HG03108 (cell line): ENCODE results near the gene INHBB.
"Not testable (repeated sequence)": the region's sequence is repeated elsewhere in the genome, so short reads cannot be mapped to it uniquely, and the experiment has no call there.

Experiments
- ATAC-seq: cut with Tn5 transposase; IDR thresholded peaks from one replicate; pipeline ENCODE4 v1.9.1; 2021; ENCODE audit warnings: moderate library complexity; ENCODE audit not compliant: unreplicated experiment

Gene INHBB

GRCh38 chr2:120315367-120316033 lies 30.4 kb upstream of the INHBB start:
- ATAC-seq = no peak

GRCh38 chr2:120316071-120316470 lies 29.9 kb upstream of the INHBB start:
- ATAC-seq = no peak

- no peak for ATAC-seq
These were observed 29.3 kb upstream of the INHBB start for GRCh38 chr2:120316528-120317179.

- ATAC-seq = no peak
These were observed 28.8 kb upstream of the INHBB start for GRCh38 chr2:120317180-120317533.

- ATAC-seq = no peak
These were observed 28.0 kb upstream of the INHBB start for GRCh38 chr2:120317916-120318315.

- ATAC-seq = no peak
These were observed 27.3 kb upstream of the INHBB start for GRCh38 chr2:120318626-120319025.

- ATAC-seq = no peak
These were observed 26.8 kb upstream of the INHBB start for GRCh38 chr2:120319123-120319522.

- ATAC-seq = no peak
These were observed 26.1 kb upstream of the INHBB start for GRCh38 chr2:120319686-120320317.

- ATAC-seq = no peak
These were observed 25.6 kb upstream of the INHBB start for GRCh38 chr2:120320318-120320851.

- ATAC-seq = not testable (repeated sequence)
These were observed 24.9 kb upstream of the INHBB start for GRCh38 chr2:120320887-120321556.

GRCh38 chr2:120321721-120322284 lies 24.1 kb upstream of the INHBB start:
- no peak for ATAC-seq

GRCh38 chr2:120322329-120322728 lies 23.6 kb upstream of the INHBB start:
- ATAC-seq = no peak

- no peak for ATAC-seq
These were observed 22.7 kb upstream of the INHBB start for GRCh38 chr2:120323214-120323613.

GRCh38 chr2:120323807-120324399 lies 22.0 kb upstream of the INHBB start:
- ATAC-seq = no peak

GRCh38 chr2:120324933-120325332 lies 21.0 kb upstream of the INHBB start:
- ATAC-seq = no peak

GRCh38 chr2:120326066-120326465 lies 19.9 kb upstream of the INHBB start:
- ATAC-seq = no peak

- no peak for ATAC-seq
These were observed 14.8 kb upstream of the INHBB start for GRCh38 chr2:120330946-120331822.

- ATAC-seq = no peak
These were observed 14.0 kb upstream of the INHBB start for GRCh38 chr2:120331903-120332302.

GRCh38 chr2:120332384-120332783 lies 13.6 kb upstream of the INHBB start:
- no peak for ATAC-seq

GRCh38 chr2:120334068-120334467 lies 11.9 kb upstream of the INHBB start:
- no peak for ATAC-seq
